GM18873 (cell line): Measurements from ENCODE around the gene MAP2K7.
"Not testable (repeated sequence)": the region's sequence is repeated elsewhere in the genome, so short reads cannot be mapped to it uniquely, and the experiment has no call there.

Source experiments
- ATAC-seq: cut with Tn5 transposase; IDR thresholded peaks from one replicate; pipeline ENCODE4 v1.9.1; 2021; ENCODE audit warnings: mild to moderate bottlenecking, moderate library complexity, moderate number of reproducible peaks; ENCODE audit not compliant: unreplicated experiment, low FRiP score

Gene MAP2K7

DNA sequence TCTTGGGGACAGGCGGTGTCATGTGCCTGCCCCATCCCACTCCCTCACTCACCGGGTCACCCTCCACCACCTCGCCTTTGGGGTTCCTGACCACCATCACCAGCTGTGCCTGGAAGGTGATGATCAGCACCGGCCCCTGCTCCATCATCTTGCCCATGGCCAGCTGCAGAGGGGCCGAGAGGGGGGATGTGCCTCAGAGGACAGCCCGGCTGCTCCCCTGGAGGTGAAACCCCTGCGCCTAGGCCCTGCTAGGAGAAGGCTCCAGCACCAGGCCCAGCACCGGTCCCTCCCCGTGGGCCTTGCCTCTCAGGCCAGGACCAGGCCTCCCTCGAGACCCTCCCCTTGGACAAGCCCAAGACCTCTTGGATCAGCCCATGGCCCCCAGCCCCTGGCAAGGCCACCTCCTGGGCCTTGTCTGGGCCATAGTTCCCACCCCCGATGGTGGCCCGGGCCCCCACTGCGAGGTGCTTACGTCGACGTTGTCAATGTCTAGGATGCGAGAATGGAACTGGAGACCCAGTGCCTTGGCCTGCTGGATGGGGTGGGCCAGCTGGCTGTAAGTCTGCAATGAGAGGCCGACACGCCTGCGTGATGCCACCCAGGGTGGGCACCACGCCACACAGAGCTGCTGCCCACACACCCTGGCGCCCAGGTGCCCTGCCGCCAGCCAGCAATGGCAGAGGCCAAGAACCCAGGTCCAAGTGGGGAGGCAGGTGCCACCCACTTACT lies 24.1 kb downstream of the MAP2K7 start:
- ATAC-seq, result no peak

DNA sequence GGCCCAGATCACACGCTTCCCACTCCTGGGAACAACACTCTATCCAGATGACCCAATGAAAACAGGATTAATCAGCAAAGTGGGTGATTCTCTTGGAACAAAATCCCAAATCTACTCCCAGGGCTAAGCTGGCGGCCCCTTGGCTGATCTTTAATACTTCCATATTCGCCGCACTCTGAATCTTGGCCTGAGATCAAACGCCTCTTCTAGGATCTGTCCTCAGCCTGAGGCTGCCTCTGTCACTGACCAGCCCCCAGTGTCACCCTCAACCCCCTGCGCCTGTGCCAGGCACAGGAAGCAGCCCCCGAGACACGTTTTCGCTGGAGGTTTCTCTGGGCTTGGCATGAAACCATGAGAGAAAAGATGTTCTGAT lies 24.6 kb downstream of the MAP2K7 start:
- no peak for ATAC-seq

DNA sequence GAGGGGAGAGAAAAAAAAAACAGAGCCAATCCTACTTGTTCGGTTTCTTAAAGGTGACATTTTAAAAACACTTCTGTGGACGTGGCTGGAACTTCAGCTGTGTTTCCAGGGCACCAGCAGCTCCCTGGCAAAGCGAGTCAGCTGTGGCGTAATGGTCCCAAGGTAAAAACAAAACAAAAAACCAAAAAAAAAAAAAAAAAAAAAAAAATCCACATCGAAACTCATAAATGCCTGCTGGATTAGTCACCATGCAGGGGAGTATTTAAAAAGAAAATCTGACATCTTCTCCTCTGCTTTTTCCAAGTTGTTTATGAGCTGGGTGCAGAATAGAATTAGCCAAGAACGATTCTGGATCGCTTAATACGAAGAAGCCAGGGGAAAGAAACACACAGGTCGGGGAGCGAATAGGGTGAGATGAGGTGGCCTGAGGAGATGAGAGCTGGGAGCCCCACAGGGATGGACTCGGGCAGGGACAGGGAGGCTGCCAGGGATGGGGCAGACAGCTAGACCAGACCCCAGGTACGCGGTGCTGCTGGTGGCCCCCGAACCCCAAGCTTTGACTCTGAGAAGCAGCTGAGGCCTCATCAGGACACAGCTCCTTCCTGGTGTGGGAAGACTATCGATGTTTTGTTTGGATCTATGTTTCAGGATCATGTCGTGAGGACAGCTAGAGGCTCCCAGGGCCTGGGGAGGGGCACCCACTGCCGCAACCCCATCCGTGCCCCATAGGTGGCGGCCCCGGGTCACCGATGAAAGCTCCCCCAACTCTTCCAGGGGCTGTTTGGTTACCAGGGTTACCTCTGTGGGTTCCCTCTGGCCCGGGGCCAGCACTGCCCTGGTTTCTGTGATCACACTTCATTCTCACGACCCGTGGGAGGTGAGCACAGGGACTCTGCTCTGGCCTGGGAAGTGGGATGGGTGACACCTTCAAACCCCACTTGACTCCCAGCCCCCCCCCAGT lies 25.3 kb downstream of the MAP2K7 start:
- no peak for ATAC-seq

DNA sequence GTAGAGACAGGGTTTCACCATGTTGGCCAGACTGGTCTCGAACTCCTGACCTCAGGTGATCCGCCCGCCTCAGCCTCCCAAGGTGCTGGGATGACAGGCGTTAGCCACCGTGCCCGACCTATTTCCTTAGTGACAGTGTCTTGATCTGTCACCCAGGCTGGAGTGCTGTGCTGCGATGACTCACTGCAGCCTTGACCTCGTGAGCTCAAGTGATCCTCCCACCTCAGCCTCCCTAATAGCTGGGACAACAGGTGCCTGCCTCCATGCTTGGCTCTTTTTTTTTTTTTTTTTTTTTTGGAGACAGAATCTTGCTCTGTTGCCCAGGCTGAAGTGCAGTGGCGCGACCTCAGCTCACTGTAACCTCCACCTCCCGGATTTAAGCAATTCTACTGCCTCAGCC lies 26.4 kb downstream of the MAP2K7 start:
- not testable (repeated sequence) for ATAC-seq

DNA sequence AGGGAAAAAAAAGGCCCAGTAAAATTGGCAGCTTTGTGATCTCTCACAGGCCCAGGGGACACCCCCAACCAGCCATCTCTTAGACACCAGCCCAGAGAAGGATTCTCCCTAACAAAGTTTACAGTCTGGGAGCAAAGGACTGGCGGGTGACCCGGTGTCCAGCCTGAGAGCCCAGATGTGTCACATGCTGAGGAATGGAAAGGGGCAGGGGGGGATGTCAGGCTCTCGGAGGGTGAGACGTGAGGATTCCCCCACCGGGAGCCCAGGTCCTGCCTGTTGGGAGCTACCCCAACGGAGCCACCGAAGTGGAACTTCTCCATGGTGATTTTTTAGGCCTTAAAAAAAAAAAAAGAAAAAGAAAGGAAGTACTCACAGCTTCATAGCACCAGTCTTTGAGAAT lies 27.1 kb downstream of the MAP2K7 start:
- no peak for ATAC-seq

DNA sequence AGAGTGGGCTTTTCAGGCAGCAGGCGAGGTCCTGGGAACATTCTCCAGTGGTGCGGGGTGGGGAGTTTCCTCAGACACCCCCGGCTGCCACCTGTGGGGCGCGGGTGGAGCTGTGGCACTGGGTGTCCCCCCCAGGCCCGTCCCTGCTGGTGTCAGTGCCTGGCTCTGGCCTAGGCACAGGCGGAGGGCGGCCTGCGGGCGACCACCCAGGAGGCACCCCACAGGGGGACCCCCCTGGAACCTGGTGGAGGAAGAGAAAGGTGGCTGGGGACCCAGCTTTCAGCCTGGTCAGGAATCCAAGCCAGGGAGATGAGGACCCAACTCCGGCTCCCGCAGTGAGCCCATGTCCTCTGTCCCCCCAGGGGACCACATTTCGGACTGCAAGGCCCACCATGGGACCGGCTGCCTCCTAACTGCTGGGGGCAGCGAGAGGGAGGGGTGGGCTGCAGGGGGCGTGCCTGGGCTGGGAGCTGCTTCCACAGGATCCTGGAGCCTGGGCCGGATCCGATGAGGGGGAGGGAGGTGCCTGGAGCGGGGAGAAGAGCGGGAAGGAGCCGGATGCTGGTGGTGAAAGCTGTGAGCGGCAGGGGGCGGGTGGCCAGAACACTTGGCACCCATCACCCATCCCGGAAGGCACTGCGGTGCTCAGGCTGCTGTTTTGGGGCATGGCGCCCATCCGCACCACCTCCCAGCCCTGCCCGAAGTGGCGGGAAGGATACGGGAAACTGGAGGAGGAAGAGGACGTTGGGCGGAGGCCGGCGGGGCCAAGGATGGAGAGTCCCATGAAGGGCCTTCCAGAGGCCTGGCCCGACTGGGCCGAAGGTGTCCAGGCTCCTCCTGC lies 27.8 kb downstream of the MAP2K7 start:
- ATAC-seq, result no peak

DNA sequence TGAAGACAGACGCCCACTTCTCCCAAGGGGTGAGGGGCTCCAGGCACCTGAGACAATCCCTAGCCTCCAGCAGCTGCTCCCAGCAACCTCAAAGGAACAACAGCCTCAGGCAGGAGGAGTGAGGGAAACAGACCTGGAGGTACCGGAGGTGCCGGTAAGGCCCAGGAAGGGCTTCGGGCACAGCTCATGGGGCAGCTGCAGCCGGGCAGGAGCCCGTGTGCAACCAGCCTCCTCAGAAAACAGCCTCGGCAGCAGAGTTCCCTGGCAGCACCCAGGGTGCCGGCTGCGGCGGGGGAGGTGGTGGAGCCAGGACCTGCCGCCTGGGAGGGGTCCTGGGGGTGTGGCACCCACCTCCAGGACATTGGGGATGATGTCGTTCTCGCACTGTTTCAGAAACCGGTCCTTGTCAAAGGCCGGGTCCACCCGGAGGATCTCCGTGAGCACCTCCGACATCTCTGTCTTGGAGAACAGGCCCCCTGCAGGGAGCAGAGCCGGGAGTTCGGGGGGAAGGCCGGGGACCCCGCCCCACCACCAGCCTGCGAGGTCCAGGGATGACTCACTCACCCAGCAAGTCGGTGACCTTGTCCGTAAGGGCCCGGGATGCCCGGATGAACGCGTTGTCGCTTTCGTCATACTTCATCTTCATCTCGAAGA lies 28.7 kb downstream of the MAP2K7 start:
- no peak for ATAC-seq

DNA sequence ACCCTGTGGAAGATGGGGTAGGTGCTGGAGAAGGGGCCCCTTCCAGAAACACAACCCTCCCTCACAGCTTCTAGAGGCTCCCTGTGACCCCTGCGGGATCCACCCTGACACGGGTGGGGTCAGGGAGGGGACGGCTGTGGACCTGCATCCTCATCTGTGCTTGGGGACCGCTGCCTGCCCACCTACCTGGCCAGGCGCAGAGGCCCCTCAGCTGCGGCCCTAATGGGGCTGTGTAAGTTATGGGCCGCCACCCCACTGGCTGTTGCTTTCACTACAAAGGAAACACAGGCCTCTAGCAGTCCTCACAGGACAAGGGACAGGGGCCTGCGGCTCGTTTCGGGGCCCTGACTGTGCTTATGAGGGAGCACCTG lies 29.2 kb downstream of the MAP2K7 start:
- ATAC-seq, result no peak

DNA sequence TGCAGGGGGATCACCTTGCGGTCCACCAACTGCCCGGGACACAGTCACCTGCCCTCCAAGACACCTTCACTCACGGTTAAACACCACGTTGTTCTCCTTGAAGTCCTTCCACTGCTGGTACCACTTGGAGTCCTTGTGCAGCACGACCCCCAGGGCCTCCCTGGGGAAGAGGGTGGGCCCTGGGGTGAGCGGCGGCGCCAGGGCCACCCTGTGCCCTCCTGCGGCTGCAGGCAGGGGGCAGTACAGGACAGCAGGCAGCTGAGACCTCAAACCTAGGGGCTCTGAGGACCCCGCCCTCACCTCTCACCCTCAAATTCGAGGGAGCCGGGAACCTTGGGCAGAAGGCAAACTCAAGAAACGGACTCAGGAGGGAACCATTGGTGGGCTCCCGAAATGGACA lies 29.7 kb downstream of the MAP2K7 start:
- no peak for ATAC-seq

DNA sequence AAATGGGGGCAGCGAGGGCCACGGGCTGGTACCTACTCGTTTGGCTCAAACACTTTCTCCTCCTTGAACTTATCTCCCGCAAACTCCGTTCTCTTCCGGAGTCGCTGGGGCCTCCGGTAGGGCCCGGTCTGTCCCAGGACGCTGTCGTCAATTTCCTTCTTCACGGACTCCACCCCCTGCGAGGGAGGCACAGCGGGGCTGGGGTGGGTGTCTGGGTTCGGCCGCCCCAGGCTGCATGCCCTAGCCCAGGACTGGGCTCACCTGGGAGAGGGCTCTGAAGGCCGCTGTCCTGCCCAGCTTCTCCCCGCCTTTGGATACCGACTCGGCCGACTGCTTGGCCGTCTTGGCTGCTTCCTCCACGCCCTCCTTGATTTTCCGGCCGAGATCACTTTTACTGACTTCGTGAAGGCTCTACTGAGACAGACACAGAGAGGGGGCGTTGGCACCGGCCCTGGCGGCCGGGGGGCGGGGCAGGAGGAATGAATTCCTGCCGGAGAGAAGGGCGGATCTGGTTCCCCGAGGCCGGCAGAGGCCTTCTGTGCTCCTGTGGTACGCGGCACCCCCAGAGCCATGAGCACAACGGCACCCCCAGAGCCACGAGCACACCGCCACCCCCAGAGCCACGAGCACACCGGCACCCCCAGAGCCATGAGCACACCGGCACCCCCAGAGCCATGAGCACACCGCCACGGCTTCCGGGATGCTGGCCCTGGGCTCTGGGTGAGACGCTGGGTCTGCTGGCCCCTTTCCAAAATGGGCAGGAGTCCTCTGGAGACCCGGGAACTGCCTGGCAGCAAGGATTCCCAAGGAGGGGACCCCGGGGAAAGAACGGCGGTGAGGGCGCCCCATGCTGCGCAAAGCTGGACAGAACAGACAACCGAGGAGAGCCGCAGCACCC lies 30.4 kb downstream of the MAP2K7 start:
- no peak for ATAC-seq

DNA sequence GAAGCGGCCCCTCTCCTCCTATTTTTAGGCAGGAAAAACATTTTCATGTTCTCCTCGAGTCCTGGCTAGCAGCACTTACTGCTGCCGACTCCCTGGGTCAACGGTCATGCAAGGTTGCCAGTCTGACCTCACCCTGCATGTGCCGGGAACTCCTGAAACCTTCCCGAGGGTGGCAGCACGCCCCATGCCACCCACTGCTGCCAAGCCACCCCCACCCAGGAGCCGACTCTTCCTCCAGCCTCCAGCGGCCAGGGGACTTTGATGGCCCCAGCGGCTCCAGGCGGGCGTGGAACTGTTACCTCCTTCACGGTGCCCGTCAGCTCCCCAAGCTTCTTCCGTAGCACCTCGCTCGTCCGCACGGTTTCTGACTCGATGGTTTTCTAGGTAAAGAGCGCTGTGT lies 31.1 kb downstream of the MAP2K7 start:
- no peak for ATAC-seq

DNA sequence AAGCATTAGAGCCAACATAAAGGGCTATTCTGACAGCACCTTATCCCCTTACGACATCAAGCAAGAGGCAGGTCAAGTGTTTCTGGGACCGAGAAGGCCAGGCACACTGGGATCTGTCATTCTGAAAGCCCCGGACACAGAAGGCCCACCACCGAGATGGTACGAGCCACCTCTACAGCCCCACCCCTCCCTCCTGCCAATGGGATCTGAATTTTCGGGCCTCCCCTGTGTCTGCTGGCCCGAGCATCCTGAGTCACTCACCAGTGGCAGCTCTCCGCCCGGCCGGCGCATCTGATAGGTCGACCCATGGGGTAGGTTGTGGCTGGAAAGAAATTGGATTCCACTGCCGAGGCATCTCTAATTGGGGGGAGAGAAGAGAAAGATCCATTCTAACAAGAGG lies 37.2 kb downstream of the MAP2K7 start:
- ATAC-seq, result no peak

DNA sequence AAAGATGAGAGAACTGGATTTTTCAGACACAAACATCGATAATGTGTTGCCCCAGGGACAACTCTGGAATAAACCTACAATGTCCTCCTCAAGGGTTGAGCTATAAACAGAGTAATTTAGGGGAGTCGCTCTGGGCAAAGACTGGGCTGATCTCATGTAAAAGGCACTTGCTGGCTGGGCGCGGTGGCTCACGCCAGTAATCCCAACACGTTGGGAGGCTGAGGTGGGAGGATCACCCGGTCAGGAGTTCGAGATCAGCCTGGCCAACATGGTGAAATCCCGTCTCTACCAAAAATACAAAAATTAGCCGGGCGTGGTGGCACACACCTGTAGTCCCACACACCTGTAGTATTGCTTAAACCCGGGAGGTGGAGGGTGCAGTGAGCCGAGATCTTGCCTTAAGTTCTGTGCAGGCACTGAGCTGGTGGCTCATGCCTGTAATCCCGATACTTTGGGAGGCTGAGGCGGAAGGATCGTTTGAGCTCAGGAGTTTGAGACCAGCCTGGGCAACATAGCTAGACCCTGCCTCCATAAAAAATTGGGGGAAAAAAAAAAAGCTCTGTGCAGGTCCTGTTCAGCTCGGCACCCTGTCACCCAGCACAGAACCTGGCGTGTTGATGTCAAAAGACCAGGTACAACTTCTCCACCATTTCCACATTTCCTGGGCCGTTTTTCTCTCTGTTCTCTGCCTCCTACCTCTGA lies 38.4 kb downstream of the MAP2K7 start:
- no peak for ATAC-seq

DNA sequence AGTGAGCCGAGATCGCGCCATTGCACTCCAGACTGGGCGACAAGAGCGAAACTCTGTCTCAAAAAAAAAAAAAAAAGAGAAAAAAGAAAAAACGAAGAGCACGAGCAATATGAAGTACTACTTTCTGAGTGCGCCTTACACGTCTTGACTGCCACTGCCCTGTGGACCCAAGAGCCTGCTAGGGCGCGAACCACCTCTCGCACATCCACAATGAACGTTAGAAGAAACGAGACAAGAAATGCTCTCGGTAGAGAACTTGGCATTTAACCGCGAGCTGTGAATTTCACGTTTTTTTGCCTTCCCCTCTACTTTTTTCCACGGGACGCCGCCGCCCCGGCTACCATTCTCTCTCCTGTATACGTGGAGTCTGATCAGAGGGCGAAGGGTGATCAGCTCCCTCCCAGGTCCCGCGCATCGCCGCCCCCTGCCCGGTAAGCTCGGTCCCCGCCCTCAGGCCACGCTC lies 39.3 kb downstream of the MAP2K7 start:
- ATAC-seq, result no peak

DNA sequence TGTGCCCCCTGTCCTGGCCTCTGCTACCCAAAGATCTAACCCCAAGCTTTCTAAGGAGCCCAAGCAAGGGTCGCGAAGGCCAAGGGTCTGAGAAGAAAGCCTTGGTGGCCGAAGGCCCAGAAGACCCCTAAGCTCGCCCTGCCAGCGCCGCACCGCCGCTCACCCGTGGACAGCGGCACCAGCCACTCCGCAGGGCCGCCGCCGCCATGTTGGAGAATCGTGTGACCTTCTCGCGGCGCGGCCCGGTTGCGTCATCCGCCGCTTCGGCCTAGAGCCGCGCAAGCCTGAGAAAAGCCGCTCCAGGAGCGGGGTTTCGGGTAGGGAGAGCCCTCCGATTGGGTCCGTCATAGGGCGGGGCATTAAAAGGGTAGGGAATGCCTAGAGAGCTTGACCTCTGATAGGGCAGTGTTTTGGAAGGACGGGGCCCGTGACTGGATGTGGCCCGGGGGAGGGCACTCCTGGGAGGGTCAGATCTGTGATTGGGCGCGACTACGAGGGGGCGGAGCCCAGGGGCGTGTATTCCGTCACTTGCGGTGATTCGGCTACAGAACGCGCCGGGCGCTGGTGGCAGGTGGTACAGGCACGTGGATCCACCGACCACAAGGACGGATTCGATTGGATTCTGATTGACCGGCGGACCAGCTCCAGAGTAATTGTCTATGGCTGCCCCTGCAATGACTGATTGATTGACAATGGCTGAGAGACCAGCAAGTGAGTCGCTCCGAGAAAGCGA lies 39.9 kb downstream of the MAP2K7 start, which contains the start of gene TIMM44:
Gene TIMM44 (minus strand): TSS at position 223 of the 733 bp plus-strand sequence. CDS start 15 bp downstream, at position 208.
- ATAC-seq, result peak; percentile 92

DNA sequence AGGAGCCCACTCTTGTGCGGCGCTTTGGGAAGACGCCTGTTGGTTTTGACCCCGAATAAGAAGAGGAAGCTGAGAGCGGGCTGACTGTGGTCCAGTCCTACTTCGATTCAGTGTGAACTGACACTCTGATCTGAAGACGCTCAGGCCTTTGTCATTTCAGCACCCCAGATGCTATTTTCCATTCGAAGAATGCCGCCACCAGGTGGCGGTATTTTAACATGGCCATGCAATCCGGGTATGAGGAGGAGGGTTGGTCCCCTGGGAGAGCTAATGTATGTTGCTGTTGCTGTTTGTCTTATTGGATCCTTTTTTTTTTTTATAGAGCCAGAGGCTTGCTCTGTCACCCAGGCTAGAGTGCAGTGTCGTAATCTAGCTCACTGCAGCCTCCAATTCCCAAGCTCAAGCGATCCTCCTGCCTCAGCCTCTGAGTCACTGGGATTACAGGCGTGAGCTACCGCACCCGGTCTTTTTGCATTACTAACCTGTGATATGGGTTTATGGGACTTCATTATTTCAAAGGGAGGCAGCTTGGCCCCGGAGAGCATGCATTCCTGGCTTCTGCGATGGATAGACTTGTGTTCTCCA lies 40.6 kb downstream of the MAP2K7 start:
- ATAC-seq, result peak; percentile 21

DNA sequence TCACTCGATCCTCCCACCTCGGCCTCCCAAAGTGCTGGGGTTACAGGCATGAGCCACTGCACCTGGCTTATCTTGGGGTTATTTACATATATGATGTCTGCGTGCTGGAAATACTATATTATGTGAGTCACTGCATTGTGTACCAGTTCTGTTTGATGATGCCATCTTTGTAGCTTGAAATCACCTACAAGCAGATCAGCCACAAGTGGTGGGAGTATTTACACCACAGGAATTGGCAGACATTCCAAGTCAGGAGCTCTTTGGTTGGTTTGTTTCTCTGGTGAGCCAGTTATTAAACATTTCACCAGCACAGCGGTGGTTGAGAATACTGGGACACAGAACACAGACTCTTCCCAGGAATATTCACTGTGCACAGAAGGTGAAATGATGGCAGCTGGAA lies 44.3 kb downstream of the MAP2K7 start:
- ATAC-seq, result no peak

DNA sequence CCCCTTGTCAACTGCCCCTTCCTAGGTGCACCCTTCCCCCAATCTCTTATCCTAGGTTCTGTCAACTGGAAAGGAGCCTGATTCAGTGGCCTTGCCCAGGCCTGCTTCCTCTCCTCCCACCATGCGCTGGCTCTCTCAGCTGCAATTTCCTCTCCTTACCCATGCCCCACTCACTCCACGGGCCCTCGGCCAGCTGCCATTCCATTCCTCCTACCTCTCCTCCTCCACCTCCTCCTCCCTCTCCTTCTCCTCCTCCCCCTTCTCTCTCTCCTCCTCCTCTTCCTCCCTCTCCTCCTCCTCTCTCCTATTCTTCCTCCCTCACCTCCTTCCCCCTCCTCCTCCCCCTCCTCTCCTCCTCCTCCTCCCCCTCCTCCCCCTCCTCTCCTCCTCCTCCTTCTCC lies 49.4 kb downstream of the MAP2K7 start:
- no peak for ATAC-seq
